Measurements from ENCODE around the gene CAMKK2. TPM values are rescaled to one million over a fixed set of nuclear protein-coding genes. Genes with fewer than 3 reads are reported as not detected.
A peak's percentile ranks its signal among the peaks of the same experiment; 100 is the strongest.

The CAMKK2 gene
- total RNA-seq, 1 experiment from 2014 or later = 5.6 TPM

DNA sequence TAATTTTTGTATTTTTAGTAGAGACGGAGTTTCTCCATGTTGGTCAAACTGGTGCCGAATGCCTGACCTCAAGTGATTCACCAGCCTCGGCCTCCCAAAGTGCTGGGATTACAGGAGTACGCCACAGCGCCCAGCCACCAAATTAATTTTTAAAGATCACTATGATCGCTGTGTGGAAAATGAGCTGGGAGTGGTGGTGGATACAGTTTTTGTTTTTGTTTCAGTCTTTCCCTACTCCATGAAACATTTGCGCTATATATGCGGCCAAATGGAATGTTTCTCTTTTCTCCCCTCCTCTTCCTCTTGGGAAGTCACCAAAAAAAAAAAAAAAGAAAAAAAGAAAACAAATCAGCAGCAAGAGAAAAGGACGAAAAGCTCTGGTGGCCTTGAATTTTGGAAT lies 107.4 kb downstream of the CAMKK2 start:
- Histone ChIP-seq H3K27ac (peak overlapping the region; percentile 90), H3K4me3 (no peak overlapping the region), H3K27me3 (replicated peaks) (no peaks in the 10 kb centered on the region), H3K4me1 (replicated peaks) (peaks cover 38% of the 10 kb centered on the region), H3K36me3 (no peaks in the 10 kb centered on the region), H3K9me3 (replicated peaks) (no peaks in the 10 kb centered on the region)
- no peak for DNase-seq (ENCODE audit: low read depth in 1 of 2, low spot score in 2 of 2)

GRCh38 chr12:121188227-121188626 lies 108.3 kb downstream of the CAMKK2 start:
- no peak overlapping the region for H3K27ac ChIP-seq
- H3K4me3 ChIP-seq = no peak overlapping the region
- no peaks in the 10 kb centered on the region for H3K36me3 ChIP-seq
- DNase-seq (ENCODE audit: low read depth in 1 of 2, low spot score in 2 of 2) = no peak
- H3K27me3 ChIP-seq (replicated peaks) = no peaks in the 10 kb centered on the region
- peaks cover 38% of the 10 kb centered on the region for H3K4me1 ChIP-seq (replicated peaks)
- H3K9me3 ChIP-seq (replicated peaks) = no peaks in the 10 kb centered on the region

Other genes with a start within 250 kb of the CAMKK2 start
- 2.2 and 3.1 TPM in 2 replicates for gene P2RX7, start 163.8 kb downstream of the CAMKK2 start, total RNA-seq (2014; rRNA removed; shearing (Covaris generic))
- 80.6 and 99.2 TPM in 2 replicates for gene P2RX4, start 86.6 kb downstream of the CAMKK2 start, total RNA-seq (2014; rRNA removed; shearing (Covaris generic))
- 107 and 140 TPM in 2 replicates for gene ANAPC5, start 55.7 kb upstream of the CAMKK2 start, total RNA-seq (2014; rRNA removed; shearing (Covaris generic))
- 58.4 and 63.2 TPM in 2 replicates for gene RNF34, start 103.4 kb upstream of the CAMKK2 start, total RNA-seq (2014; rRNA removed; shearing (Covaris generic))